ENCODE data around the gene ZFAND2A. TPM values are rescaled to one million over a fixed set of nuclear protein-coding genes. Genes with fewer than 3 reads are reported as not detected.

ZFAND2A gene
- total and polyA plus RNA-seq, 2 experiments from 2014 or later: 15.3 to 29.2 TPM

- Histone ChIP-seq H3K4me2 (no peak overlapping the region), H3K27ac (ENCODE audit: low read depth) (peak overlapping the region; percentile 89), H4K20me1 (replicated peaks; ENCODE audit: insufficient read depth) (peaks cover under 1% of the 10 kb centered on the region), H3K79me2 (replicated peaks; ENCODE audit: insufficient read depth) (peaks cover 52% of the 10 kb centered on the region), H3K4me3 (no peak overlapping the region), H3K9me2 (ENCODE audit: insufficient read depth) (no peaks in the 10 kb centered on the region), H3K27me3 (ENCODE audit: insufficient read depth) (no peaks in the 10 kb centered on the region), H3F3A (replicated peaks; ENCODE audit: low read depth) (0 out of 2 replicates have a peak, but pooled peaks cover 4% of the 10 kb centered on the region), H3K36me3 (ENCODE audit: insufficient read depth) (0 out of 2 replicates have a peak, but pooled peaks cover 5% of the 10 kb centered on the region), H3K4me1 (ENCODE audit: insufficient read depth) (peaks cover 4% of the 10 kb centered on the region), H2AFZ (no peak overlapping the region)
- no peak for TF ChIP-seq NANOG (IDR thresholded peaks at IDR 0.05; ENCODE audit: borderline replicate concordance)
- no peak for TF ChIP-seq ZNF114 (CRISPR knock-in tag; IDR thresholded peaks at IDR 0.05)
- no peak for TF ChIP-seq EZH2phosphoT487 (IDR thresholded peaks at IDR 0.05; ENCODE audit: unreplicated experiment)
- Mint-ChIP-seq H3K36me3 (ENCODE audit: low read depth) (peaks cover 16% of the 10 kb centered on the region), H3K27ac (peak overlapping the region; percentile 83), H3K9me3 (no peaks in the 10 kb centered on the region), H3K4me3 (no peak overlapping the region), H3K4me1 (peaks cover 16% of the 10 kb centered on the region), H3K27me3 (ENCODE audit: insufficient read depth, low read depth, poor library complexity) (peaks cover 2% of the 10 kb centered on the region)
- ATAC-seq: peak; percentile 14; the same call in 2 of the 3 replicates
- DNase-seq (ENCODE audit: low spot score): no peak
Measured at GRCh38 chr7:1124164-1124563, 35.8 kb downstream of the ZFAND2A start.

DNA sequence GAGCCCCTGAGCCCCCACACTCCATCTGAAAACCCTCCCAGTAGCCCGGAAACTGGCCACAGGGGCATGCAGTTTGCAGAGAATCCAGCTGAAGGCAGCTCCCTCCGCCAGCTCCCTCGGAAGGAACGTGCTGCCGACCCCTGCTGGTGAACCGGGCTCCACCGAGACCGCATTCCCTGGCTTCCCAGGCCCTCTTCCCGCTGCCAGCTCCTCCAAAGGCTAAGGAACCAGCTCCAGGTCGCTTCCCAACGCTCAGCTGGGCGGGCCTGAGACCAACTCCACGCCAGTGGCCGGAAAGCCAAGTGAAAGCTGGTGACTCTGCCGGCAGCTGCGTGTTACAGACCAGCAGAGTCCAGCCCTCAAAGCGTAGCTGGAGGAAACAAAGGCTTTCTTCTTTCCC lies 36.3 kb downstream of the ZFAND2A start:
- peak overlapping the region; percentile 89 for H3K27ac ChIP-seq (ENCODE audit: low read depth)
- peaks cover 5% of the 10 kb centered on the region for H4K20me1 ChIP-seq (replicated peaks; ENCODE audit: insufficient read depth)
- H3K79me2 ChIP-seq (replicated peaks; ENCODE audit: insufficient read depth): peaks cover 56% of the 10 kb centered on the region
- H3K4me1 ChIP-seq (ENCODE audit: insufficient read depth): peaks cover 4% of the 10 kb centered on the region
- Mint-ChIP-seq H3K4me3 (no peak overlapping the region), H3K27me3 (ENCODE audit: insufficient read depth, low read depth, poor library complexity) (peaks cover 2% of the 10 kb centered on the region), H3K36me3 (ENCODE audit: low read depth) (peaks cover 16% of the 10 kb centered on the region), H3K4me1 (peaks cover 16% of the 10 kb centered on the region), H3K9me3 (no peaks in the 10 kb centered on the region), H3K27ac (no peak overlapping the region; the same call in 1 of the 2 replicates)
- H2AFZ ChIP-seq: no peak overlapping the region
- H3K27me3 ChIP-seq (ENCODE audit: insufficient read depth): no peaks in the 10 kb centered on the region
- H3K36me3 ChIP-seq (ENCODE audit: insufficient read depth): 0 out of 2 replicates have a peak, but pooled peaks cover 5% of the 10 kb centered on the region
- TF ChIP-seq ZNF331 (CRISPR knock-in tag; IDR thresholded peaks at IDR 0.05; ENCODE audit: low read depth) (no peak), STAT1 (IDR thresholded peaks at IDR 0.05; ENCODE audit: unreplicated experiment) (no peak), CTCF (conservative IDR thresholded peaks at IDR 0.05; ENCODE audit: low read depth in 2 of 2) (peak; percentile 46 to 72), REST (IDR thresholded peaks at IDR 0.05; ENCODE audit: unreplicated experiment) (no peak), NANOG (IDR thresholded peaks at IDR 0.05; ENCODE audit: borderline replicate concordance) (no peak), EZH2phosphoT487 (IDR thresholded peaks at IDR 0.05; ENCODE audit: unreplicated experiment) (no peak), EZH2 (IDR thresholded peaks at IDR 0.05; ENCODE audit: low read depth, unreplicated experiment) (no peak)
- no peak overlapping the region for H3K4me3 ChIP-seq
- DNase-seq (ENCODE audit: low spot score): peak; percentile 87
- H3K9me2 ChIP-seq (ENCODE audit: insufficient read depth): no peaks in the 10 kb centered on the region
- ATAC-seq: peak; percentile 96
- no peak overlapping the region for H3K4me2 ChIP-seq
- 0 out of 2 replicates have a peak, but pooled peaks cover 4% of the 10 kb centered on the region for H3F3A ChIP-seq (replicated peaks; ENCODE audit: low read depth)

All from GM23338 (cell line).